Muscle of arm (tissue), 12 donors: ENCODE results near the gene SGCE. TPM values are rescaled to one million over a fixed set of nuclear protein-coding genes. Genes with fewer than 3 reads are reported as not detected.

Source experiments
- DNase-seq: peaks from one replicate; pipeline ENCODE4 v3.0.0-alpha.2; 2013
- polyA plus RNA-seq, 12 donors: library from polyadenylated mRNA; unstranded; fragments of 120-200 nt; gene quantifications; one replicate each; pipeline ENCODE4 v1.2.1, GENCODE V29; 2013; ENCODE audit not compliant: insufficient read length in 12 of 12

The SGCE gene
- polyA plus RNA-seq, 12 donors = 131 to 256 (median 164) TPM; not detected in 1

DNA sequence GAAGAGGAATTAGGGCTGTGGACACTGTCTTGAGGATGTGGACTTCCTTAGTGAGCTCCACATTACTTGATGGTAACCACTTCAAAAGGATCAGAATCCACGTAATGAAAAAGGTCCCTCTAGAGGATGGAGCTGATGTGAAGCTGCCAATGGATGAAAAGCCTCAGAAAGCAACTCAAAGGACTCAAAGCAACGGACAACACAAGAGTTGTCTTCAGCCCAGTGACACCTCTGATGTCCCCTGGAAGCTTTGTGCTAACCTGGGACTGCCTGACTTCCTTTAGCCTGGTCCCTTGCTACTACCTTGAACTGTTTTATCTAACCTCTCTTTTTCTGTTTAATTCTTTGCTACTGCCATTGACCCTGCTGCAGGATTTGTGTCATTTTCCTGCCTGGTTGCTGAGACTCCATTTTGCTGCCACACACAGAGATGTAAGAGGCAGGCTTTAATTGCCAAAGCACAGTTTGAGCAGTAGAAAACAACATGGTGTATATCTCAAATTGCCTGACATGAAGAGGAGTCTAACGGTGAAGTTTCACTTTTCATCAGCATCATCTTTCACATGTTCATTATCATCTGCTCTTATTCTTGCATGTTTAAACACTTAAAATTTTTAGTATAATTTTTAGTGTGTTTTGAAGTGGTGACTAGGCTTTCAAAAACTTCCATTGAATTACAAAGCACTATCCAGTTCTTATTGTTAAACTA is 11.1 kb upstream of the SGCE start:
- no peak for DNase-seq

DNA sequence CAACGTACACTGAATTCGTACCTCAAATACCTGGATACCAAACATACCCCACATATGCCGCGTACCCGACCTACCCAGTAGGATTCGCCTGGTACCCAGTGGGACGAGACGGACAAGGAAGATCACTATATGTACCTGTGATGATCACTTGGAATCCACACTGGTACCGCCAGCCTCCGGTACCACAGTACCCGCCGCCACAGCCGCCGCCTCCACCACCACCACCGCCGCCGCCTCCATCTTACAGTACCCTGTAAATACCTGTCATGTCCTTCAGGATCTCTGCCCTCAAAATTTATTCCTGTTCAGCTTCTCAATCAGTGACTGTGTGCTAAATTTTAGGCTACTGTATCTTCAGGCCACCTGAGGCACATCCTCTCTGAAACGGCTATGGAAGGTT is 9.5 kb upstream of the SGCE start:
- no peak for DNase-seq

DNA sequence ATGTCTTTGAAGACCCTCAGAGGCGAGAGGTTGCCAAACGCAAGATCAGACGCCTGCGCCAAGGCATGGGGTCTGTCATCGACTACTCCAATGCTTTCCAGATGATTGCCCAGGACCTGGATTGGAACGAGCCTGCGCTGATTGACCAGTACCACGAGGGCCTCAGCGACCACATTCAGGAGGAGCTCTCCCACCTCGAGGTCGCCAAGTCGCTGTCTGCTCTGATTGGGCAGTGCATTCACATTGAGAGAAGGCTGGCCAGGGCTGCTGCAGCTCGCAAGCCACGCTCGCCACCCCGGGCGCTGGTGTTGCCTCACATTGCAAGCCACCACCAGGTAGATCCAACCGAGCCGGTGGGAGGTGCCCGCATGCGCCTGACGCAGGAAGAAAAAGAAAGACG is 8.1 kb upstream of the SGCE start:
- no peak for DNase-seq

DNA sequence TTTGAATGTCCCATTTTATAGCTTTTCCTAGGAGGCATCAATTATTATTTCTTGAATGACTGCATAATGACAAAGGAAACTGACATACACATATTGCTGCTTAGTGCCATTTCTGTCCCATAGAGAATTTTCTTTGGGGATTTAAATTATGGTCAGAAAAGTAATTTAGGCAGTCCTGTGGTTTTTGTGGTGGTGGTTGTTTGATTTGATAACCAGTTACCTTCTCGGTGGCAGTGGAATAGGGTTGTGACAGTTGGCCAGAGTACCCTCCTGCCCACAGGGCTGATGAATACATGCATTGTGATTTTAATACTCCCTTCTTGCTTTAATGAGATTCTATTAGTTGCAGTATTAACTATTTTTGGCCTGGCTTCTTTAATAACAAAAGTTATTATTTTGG is 6.6 kb upstream of the SGCE start:
- DNase-seq = no peak

DNA sequence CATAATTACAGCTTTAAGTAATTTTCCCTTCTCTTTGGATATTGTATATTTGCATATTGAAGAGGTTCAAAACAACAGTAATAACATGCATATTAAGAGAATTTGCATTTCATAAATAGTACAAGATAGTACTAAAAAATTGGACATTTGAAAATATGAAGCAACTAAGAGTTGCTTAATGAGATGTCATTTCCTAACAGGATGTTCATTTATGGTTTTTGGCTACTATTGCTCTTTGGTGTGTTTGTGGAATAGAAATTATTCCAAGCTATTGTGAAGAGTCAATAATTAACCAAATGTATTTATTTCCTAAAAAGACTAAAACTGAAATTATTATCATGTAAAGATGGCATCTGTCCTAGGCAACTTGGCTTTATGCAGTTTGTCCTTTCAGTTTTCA is 4.1 kb upstream of the SGCE start:
- DNase-seq = no peak

DNA sequence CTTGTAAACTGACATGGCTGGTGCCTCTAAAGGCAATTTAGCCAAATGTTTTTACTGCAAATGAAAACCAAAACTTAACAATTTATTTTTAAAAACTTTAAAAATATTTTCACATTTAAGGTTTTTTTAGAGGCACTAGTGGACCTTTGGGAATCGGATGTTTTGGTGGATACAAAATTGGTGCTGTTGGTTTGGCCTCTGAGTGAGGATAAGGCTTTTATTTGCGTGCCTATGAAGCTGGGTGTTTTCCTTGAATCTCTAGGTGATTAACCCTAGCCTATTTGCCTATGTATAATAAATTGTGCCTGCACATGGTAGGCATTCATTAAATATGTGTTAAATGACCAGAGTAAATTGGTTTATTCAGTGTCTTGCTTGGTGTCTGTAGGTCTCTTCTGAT is 2.9 kb upstream of the SGCE start:
- peak; percentile 9 for DNase-seq

DNA sequence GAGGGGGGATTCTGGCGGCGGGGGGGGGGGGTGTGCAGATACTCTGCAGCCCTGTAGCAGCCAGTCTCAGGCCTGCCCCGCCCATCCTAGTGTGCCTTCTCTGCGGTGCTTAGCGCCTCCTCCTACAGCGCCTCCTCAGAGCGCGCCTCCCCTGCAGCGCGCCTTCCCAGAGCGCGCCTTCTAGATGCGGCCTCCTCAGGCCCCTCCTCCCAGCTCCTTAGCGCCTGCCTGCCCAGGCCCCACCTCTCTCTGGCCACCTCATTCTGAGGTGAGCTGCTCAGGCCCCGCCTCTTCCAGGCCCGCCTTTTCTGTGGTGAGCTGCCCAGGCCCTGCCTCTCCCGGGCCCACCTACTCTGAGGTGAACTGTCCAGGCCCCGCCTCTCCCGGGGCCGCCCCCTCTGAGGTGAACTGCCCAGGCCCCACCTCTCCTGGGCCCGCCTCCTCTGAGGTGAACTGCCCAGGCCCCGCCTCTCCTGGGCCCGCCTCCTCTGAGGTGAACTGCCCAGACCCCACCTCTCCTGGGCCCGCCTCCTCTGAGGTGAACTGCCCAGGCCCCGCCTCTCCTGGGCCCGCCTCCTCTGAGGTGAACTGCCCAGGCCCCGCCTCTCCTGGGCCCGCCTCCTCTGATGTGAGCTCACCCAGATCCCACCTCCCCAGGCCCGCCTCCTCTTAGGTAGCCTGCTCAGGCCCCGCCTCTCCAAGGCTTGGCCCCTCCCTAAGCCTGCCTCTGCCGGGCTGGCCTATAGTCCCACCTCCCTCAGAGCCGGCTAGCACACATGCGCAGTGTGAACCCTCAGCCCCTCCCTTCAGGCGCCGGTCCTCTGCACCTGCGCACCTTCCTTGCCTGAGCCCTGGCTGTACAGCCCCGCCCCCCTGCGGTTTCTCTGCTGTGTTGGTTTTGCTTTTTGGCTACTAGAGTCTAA is 2.1 kb upstream of the SGCE start:
- peak; percentile 88 for DNase-seq

DNA sequence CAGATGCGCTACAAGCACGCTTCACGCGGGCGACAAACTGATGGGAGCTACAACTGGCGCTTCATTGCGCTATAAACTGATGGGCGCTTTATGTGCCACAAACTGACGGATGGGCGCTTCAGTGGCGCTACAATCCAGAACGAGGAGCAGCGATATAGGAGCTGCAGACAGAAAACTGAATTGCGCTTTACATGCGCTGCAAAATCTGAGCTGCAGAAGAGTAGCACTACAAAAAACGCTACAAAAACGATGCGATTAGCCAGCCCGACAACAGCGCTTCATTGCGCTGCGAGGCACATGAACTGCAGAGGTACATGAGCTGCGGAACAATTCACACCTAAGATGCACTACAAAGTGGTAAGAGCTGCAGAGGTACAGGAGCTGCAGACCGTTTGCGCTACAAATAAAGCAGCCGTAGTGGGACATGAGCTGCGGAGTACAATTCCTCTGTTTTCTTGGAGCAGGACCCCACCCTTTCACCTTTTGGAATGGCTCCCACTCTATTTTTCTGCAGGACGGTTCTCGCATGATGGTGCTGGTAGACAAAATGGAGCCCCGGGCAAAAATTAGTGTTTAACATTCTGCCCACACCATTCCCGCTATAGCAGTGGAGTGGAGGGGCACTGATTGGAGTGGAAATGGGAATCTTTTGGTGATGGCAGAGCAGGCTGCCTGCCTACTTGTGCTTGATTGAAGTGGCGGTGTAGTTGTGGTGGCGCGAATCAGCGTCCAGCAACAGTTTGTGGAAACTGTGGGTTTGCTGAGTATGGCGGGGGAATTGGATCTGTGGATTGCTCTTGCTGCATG is 1.2 kb upstream of the SGCE start:
- DNase-seq = no peak

DNA sequence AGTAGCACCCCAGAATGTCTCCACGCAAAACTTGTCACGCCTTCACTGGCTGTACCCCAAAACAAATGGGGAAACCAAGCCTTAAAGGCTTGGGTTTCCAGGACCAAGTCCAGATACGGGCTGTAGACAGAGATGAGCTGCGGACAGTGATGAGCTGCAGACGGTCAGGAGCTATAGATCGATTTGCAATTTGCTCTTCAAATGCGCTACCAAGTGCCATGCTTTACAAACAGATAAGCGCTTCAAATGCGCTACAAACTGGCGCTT is 658 bp upstream of the SGCE start:
- peak; percentile 34 for DNase-seq

DNA sequence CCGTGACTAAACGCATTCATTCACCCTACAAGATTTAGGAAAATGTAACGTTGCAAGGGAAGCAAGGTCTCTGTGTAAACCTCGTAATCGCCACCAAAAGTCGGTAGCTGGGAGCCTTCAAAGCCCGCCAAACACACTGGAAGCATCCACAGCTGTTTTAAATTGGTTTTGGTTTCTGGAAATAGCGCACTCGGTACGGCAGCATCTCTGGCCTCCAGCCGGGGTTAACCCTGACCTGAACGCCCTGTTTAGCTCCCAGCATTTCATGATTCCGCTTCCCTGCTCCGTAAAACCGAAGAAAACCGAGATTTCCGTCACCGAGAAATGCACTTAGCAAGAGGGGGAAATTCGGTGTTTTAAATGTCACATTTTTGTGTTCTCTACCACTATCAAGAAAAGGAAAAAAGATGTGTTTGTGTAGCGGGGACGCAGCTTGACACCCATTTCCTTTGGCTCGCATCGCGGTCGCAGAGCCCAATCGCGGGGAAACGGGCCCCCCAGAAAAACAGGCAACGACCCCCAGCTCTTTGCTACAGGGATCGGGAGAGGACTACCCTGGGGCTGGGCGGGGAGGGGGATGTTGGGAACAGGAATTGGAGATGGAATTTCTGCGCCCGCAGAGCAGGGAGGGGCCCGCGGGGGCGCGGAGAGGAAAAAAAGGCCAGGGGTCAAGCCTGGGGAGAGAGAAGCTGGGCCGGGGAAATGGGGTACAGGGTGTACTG is 646 bp downstream of the SGCE start:
- peak; percentile 85 for DNase-seq

DNA sequence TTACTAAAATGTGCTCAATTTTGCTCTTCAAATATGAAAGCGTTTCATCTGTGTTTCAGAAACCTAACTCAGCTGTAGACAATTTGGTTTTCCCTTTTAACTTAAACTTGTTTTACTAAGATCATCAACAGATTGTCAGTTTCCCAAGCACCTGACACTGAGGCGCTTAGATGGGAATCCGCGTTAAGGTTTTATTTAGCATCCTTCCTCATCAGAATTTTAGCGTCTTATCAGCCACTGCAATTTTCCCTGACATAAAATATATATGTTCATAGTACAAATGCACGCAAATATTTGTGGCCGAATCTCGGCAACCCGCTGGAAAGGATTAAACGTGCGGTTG is 1.2 kb downstream of the SGCE start:
- no peak for DNase-seq

DNA sequence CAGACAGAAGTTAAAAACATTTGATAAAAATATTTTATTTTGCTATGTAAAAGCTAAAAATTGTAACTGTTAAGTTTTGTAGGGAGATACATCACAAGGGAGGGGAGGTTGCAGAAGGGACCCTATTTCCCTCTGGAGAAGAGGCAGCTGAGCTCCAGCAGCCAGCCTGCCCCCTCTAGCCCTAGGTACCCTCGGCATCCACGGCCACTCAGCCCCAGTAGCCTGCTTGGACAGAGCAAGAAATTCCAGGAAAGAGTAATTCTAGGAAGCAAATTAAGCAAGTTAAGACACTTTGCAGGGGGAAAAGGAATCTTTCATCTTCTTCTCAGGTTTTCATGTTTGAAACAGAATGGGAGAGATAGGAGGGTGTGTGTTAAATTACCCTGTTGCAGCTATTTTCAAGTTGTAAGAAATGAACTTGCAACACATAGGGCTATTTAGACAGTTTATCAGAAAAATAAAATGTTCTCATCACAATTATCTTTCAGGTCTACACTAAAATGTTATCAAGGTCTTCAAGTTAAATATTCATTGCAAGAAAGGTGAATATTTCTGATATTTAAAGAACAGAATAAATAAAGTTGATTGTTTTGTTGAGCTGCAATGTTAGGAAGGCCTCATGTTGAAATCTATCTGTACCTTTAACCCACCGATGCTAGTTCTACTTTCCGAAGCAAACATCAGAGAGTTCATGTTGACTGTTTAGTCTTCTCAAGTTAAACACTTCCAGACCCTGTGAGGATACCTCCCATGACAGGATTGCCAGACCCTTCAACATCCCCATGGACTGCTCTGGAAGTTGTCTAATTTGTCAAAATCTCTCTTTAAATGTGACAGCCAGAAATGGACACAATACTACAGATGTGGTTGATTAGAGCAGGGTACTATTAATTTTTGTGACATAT is 5.5 kb downstream of the SGCE start:
- DNase-seq = peak; percentile 24

DNA sequence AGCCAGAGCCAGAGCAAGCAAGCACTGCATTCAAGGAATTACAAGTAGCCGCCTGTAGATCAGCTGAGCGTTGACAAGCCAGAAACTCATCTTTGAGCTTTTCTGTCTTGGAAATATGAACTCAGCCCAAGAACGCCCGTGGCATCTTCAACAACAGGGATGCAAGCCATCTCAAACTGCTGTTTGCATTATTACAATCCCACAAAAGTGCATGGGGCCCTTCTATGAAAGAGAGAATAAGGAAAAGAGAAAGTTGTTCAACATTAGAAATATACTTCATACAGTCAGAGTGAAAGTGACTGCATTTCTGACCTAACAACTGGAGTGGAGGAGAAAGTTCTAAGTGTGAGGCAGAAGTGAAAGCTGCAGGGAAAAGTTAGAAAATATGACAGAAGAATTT is 6.5 kb downstream of the SGCE start:
- peak; percentile 69 for DNase-seq

DNA sequence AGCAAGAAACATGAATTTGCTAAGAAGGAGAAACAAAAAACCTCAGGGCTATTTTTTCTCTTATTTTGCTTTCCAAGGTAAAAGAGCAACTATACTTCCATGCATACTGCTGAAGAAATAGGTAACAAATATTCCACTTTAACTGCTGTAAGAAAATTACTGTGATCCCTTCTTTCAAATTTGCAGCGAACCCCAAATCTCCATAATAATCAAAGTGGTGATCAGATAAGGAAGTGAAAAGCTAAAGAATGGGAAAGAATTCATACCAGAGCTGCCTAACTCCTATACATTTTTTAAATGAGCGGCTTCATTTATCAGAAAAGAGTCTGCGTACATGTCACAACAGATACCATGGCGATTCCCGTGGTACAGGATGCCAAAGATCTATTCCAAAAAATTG is 7.2 kb downstream of the SGCE start:
- no peak for DNase-seq

DNA sequence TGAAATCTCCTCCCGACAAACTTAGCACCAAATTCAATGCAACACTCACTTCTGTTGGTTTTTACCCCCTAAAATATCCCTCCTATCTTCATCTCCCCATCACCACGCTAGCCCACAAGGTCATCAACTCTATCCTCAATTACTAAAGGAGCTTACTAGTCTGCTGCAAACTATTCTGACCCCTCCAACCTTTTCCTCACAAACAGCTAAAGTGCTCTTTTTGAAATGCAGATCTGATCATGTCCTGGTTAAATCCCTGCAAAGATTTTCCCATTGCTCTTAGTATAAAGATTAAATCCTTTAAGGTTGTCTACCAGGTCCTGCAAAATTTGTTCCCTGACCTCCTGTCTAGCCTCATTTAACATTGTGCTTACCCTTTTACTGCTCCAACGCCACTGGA is 8.6 kb downstream of the SGCE start:
- DNase-seq = no peak

DNA sequence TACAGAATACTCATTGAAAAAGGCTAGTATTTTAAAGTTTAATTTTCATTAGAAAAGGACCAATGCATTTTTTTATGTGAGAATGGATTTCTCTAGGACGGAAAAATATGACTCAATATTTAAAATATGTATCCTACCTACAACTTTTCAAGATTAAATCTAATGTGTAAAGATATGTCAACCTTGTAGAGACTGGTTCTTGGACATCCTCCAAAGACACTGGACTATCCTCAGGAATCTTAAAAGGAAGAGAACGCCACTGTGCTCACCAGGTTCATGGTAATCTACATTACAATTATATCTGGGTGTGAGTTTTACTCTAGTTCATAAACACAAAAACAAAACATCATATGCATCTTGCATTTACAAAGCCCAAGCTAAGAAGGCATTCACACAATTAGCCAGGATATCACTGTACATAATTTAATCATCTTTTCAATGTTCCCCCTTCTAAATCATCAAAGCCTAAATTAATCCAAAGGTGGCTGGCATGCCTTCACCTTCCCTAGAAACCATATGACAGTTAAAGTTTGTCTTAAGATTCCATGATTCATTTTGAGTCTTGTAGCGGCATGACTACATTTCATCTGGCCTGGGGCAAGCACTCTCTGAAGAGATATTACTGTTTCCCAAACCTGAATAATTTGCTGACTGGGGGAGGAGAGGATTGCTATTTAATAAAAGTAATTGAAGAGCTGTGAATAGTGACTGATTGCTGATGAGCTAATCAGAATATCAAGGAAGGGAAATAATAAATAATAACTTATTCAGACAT is 12.0 kb downstream of the SGCE start:
- DNase-seq = no peak

DNA sequence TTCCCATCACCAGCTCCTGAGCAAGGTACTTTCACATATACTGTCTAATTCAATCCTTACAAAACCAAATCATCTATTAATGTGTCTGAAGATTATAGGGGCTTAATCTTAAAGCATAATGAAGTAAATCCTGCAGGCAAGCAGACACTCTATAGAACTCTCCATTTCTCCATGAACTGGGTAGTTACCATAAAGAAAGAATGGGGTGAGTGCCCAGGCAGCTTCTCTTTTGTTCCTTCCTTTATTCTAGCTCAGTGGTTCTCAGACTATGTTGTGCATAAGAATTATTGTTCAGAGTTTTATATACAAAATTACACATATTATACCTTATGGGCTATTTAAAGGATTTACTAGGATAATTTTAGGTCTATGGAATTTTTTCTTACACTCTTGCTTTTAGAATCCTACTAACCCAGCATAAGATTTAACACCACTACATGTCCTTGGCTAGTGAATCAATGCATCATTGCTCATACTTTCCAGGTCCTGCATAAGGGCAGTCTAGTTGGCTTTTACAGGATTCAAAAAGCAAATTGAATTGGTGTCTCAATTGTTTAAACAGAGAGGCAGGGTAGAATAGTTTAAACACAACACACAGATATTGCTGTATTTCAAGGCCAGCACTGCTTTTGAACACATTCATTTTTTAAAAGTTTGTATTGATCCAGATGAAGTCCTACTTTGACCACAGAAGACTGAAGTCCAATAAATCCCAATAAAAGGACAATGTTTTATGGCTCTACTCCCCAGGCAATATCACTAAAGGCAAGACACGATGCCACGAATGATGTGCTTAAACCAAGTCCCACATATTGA is 12.9 kb downstream of the SGCE start:
- DNase-seq = no peak

DNA sequence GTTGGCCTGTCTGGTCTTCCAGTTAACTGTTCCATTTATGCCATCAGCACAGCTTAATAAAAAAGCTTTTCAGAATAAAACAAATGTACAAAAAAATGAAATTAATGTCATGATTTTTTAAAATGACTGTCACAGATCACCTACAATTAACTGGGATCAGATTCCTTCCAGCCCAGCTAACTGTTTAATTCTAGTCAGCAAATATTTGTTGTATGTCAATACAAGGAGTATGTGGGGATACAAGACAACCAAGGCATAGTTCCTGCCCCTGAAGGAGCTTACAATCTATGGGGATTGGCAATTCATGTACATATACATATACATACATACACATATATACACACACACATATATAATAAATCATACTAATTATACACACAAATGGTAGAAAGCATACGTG is 16.5 kb downstream of the SGCE start:
- no peak for DNase-seq

DNA sequence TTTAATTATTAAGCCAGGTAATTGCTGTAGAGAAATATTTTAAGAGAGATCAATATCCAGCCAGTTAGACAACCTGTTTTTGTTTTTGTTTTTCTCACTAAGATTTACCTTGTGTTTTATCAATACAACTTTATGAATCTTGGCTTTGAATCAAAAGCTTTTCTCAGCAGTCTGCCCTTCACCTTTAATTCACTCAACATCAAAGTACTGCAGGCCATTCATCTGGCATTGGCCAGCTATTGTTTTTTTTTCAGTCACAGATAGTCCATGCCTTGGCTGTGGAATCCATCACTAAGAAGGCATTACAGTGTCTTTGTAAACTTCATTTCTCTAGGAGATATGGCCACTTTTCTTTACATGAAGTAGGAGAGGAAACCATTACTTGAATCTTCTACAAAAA is 20.2 kb downstream of the SGCE start:
- no peak for DNase-seq
